ENCODE data around the gene RNF169. TPM values are rescaled to one million over a fixed set of nuclear protein-coding genes. Genes with fewer than 3 reads are reported as not detected.

The RNF169 gene
- total and polyA plus RNA-seq, 12 donors = 2.3 to 14.0 (median 10.8) TPM

- WGBS, 2 donors = 96 to 98% methylated on average over 13 of the region's 13 CpGs
- DNase-seq = no peak
These were observed 94.3 kb downstream of the RNF169 start for GRCh38 chr11:74842967-74843366.

GRCh38 chr11:74844072-74844471 lies 95.4 kb downstream of the RNF169 start:
- ATAC-seq = no peak
- H3K4me3 ChIP-seq = no peak overlapping the region
- H3K4me1 ChIP-seq = peaks cover 0 to 22% (median 0%) of the 10 kb centered on the region in 9 donors
- H3K27ac ChIP-seq = no peak overlapping the region
- H3K9me3 ChIP-seq = no peaks in the 10 kb centered on the region
- peaks cover 0 to 96% (median 18%) of the 10 kb centered on the region in 9 donors for H3K36me3 ChIP-seq
- no peak for TF ChIP-seq CTCF (IDR thresholded peaks at IDR 0.05)
- no peaks in the 10 kb centered on the region for H3K27me3 ChIP-seq
- WGBS, 2 donors = 96% methylated on average over 3 of the region's 3 CpGs
- no peak for DNase-seq
- intact Hi-C loops (cut with DNase I) = no loop called here

More at GRCh38 chr11:74842967-74843366, 94.3 kb downstream of the RNF169 start:
- no peak overlapping the region for H3K4me3 ChIP-seq
- no peak overlapping the region for H3K27ac ChIP-seq
- ATAC-seq = peak in 4 of 8 donors; percentile 25 to 39 (median 29)
- no peaks in the 10 kb centered on the region for H3K27me3 ChIP-seq
- intact Hi-C loops (cut with DNase I) = no loop called here
- TF ChIP-seq CTCF (IDR thresholded peaks at IDR 0.05) = no peak
- H3K4me1 ChIP-seq = peaks cover 0 to 27% (median 0%) of the 10 kb centered on the region in 9 donors
- no peaks in the 10 kb centered on the region for H3K9me3 ChIP-seq
- H3K36me3 ChIP-seq = peaks cover 0 to 95% (median 18%) of the 10 kb centered on the region in 9 donors

GRCh38 chr11:74844865-74845264 lies 96.2 kb downstream of the RNF169 start:
- 76 to 86% methylated on average over 4 of the region's 4 CpGs for WGBS, 2 donors
- TF ChIP-seq CTCF (IDR thresholded peaks at IDR 0.05) = no peak
- Histone ChIP-seq H3K27ac (no peak overlapping the region), H3K9me3 (no peaks in the 10 kb centered on the region), H3K4me3 (no peak overlapping the region), H3K27me3 (no peaks in the 10 kb centered on the region), H3K36me3 (peaks cover 0 to 98% (median 18%) of the 10 kb centered on the region in 9 donors), H3K4me1 (peaks cover 0 to 15% (median 0%) of the 10 kb centered on the region in 9 donors)
- intact Hi-C loops (cut with DNase I) = no loop called here
- DNase-seq (no peak), ATAC-seq (peak in 2 of 8 donors; percentile 46 to 57)

GRCh38 chr11:74845978-74846517 lies 97.4 kb downstream of the RNF169 start:
- Histone ChIP-seq H3K4me1 (peaks cover 0 to 10% (median 0%) of the 10 kb centered on the region in 9 donors), H3K4me3 (no peak overlapping the region), H3K36me3 (peaks cover 0 to 99% (median 18%) of the 10 kb centered on the region in 9 donors), H3K9me3 (no peaks in the 10 kb centered on the region), H3K27ac (no peak overlapping the region), H3K27me3 (no peaks in the 10 kb centered on the region)
- 95 to 97% methylated on average over 5 of the region's 5 CpGs for whole genome bisulfite sequencing, 2 donors
- ATAC-seq (no peak), DNase-seq (no peak)
- no peak for TF ChIP-seq CTCF (IDR thresholded peaks at IDR 0.05)
- intact Hi-C loops (cut with DNase I) = no loop called here
